H9 (cell line): ENCODE data around the gene PCSK1. TPM values are rescaled to one million over a fixed set of nuclear protein-coding genes. Genes with fewer than 3 reads are reported as not detected.

Source experiments
- DNase-seq: peaks from one replicate; pipeline ENCODE4 v3.0.0-alpha.2; 2017
- H2AFZ ChIP-seq: one replicate; pipeline ENCODE4 v1.6.1; 2013; ENCODE audit warnings: mild to moderate bottlenecking, low read length, control low read depth, moderate library complexity
- H2AK5ac ChIP-seq: 2 replicates; pipeline ENCODE4 v1.6.1; 2013; ENCODE audit warnings: low read length, control low read depth, mixed read lengths; ENCODE audit not compliant: insufficient read length
- H2BK120ac ChIP-seq: one replicate; pipeline ENCODE4 v1.6.1; 2013; ENCODE audit warnings: low read depth, mild to moderate bottlenecking, low read length, control low read depth, inconsistent platforms; ENCODE audit not compliant: poor library complexity, severe bottlenecking
- H2BK12ac ChIP-seq: 2 replicates; pipeline ENCODE4 v1.6.1; 2013; ENCODE audit warnings: low read length, control low read depth, mixed read lengths, low read depth; ENCODE audit not compliant: insufficient read length
- H2BK15ac ChIP-seq: 2 replicates; pipeline ENCODE4 v1.6.1; 2013; ENCODE audit warnings: low read depth, low read length, control low read depth
- H2BK20ac ChIP-seq: one replicate; pipeline ENCODE4 v1.6.1; 2013; ENCODE audit warnings: low read depth, mild to moderate bottlenecking, low read length, control low read depth, inconsistent platforms; ENCODE audit not compliant: poor library complexity, severe bottlenecking
- H2BK5ac ChIP-seq: 2 replicates; pipeline ENCODE4 v1.6.1; 2013; ENCODE audit warnings: low read length, control low read depth, mixed read lengths; ENCODE audit not compliant: insufficient read length
- H3K14ac ChIP-seq: 2 replicates; pipeline ENCODE4 v1.6.1; 2013; ENCODE audit warnings: low read length, control low read depth; ENCODE audit not compliant: insufficient read depth
- H3K18ac ChIP-seq: 2 replicates; pipeline ENCODE4 v1.6.1; 2013; ENCODE audit warnings: low read depth, mild to moderate bottlenecking, mixed read lengths, low read length, control low read depth; ENCODE audit not compliant: insufficient read length
- H3K23ac ChIP-seq: 2 replicates; pipeline ENCODE4 v1.6.1; 2013; ENCODE audit warnings: low read length, control low read depth, mixed read lengths, low read depth; ENCODE audit not compliant: insufficient read length
- H3K23me2 ChIP-seq: 2 replicates; pipeline ENCODE4 v1.6.1; 2013; ENCODE audit warnings: low read depth, mild to moderate bottlenecking, mixed read lengths, low read length, control low read depth; ENCODE audit not compliant: insufficient read length, poor library complexity, severe bottlenecking
- H3K27ac ChIP-seq: 2 replicates; pipeline ENCODE4 v1.5.1; 2013; ENCODE audit warnings: low read length, control low read depth, mixed read lengths, low read depth; ENCODE audit not compliant: insufficient read length
- H3K27me3 ChIP-seq: 2 replicates; pipeline ENCODE4 v1.6.1; 2013; ENCODE audit warnings: low read length, control low read depth, inconsistent platforms; ENCODE audit not compliant: insufficient read depth
- H3K4ac ChIP-seq: 2 replicates; pipeline ENCODE4 v1.6.1; 2013; ENCODE audit warnings: low read depth, mild to moderate bottlenecking, control low read depth, inconsistent platforms, low read length, moderate library complexity
- H3K4me1 ChIP-seq: 2 replicates; pipeline ENCODE4 v1.6.1; 2013; ENCODE audit warnings: low read length, control low read depth, inconsistent platforms; ENCODE audit not compliant: insufficient read depth
- H3K4me2 ChIP-seq: 2 replicates; pipeline ENCODE4 v1.6.1; 2013; ENCODE audit warnings: low read length, control low read depth, mixed read lengths; ENCODE audit not compliant: insufficient read length, insufficient read depth
- H3K56ac ChIP-seq: 2 replicates; pipeline ENCODE4 v1.6.1; 2013; ENCODE audit warnings: low read depth, mild to moderate bottlenecking, mixed read lengths, low read length, control low read depth; ENCODE audit not compliant: insufficient read length
- H3K79me1 ChIP-seq: 2 replicates; pipeline ENCODE4 v1.6.1; 2013; ENCODE audit warnings: low read depth, mild to moderate bottlenecking, moderate library complexity, low read length, control low read depth, inconsistent platforms; ENCODE audit not compliant: insufficient read depth, poor library complexity, severe bottlenecking
- H3K79me2 ChIP-seq: 2 replicates; pipeline ENCODE4 v1.6.1; 2013; ENCODE audit warnings: low read length, control low read depth, inconsistent platforms; ENCODE audit not compliant: insufficient read depth
- H3K9ac ChIP-seq: 2 replicates; pipeline ENCODE4 v1.6.1; 2013; ENCODE audit warnings: low read length, control low read depth, mixed read lengths; ENCODE audit not compliant: insufficient read length; ENCODE audit errors: extremely low read depth
- H3K9me3 ChIP-seq: one replicate; pipeline ENCODE4 v1.6.1; 2013; ENCODE audit warnings: low read depth, low read length, inconsistent platforms; ENCODE audit not compliant: control insufficient read depth
- H3T11ph ChIP-seq: one replicate; pipeline ENCODE4 v1.6.1; 2013; ENCODE audit warnings: mild to moderate bottlenecking, low read length, control low read depth, inconsistent platforms
- H4K20me1 ChIP-seq: one replicate; pipeline ENCODE4 v1.6.1; 2013; ENCODE audit not compliant: control insufficient read depth, insufficient read length, insufficient read depth
- H4K5ac ChIP-seq: 2 replicates; pipeline ENCODE4 v1.6.1; 2013; ENCODE audit warnings: low read depth, mild to moderate bottlenecking, mixed read lengths, low read length, control low read depth; ENCODE audit not compliant: insufficient read length
- H4K8ac ChIP-seq: replicated peaks from 2 replicates; pipeline ENCODE4 v1.6.1; 2013; ENCODE audit warnings: low read length, control low read depth, mixed read lengths, low read depth; ENCODE audit not compliant: insufficient read length
- H4K91ac ChIP-seq: 2 replicates; pipeline ENCODE4 v1.6.1; 2013; ENCODE audit warnings: low read depth, mild to moderate bottlenecking, moderate library complexity, mixed read lengths, low read length, control low read depth; ENCODE audit not compliant: insufficient read length
- H3K27ac Mint-ChIP-seq, 3 experiments: 2 replicates in 2 of 3; 3 replicates in 1 of 3; pipeline ENCODE4 v1.8.0; 2020 to 2021; ENCODE audit warnings: mixed read lengths in 3 of 3, mild to moderate bottlenecking in 1 of 3, moderate library complexity in 1 of 3
- H3K27me3 Mint-ChIP-seq: 2 replicates; pipeline ENCODE4 v1.8.0; 2021; ENCODE audit warnings: low read depth, mild to moderate bottlenecking, moderate library complexity, mixed read lengths
- H3K36me3 Mint-ChIP-seq, 3 experiments: 2 replicates in 2 of 3; 3 replicates in 1 of 3; pipeline ENCODE4 v1.8.0; 2020 to 2021; ENCODE audit warnings: low read depth in 3 of 3, mixed read lengths in 3 of 3; ENCODE audit not compliant: insufficient read depth in 1 of 3
- H3K4me1 Mint-ChIP-seq, 2 experiments: 2 replicates each; pipeline ENCODE4 v1.8.0; 2020; ENCODE audit warnings: mixed read lengths in 2 of 2
- H3K4me3 Mint-ChIP-seq, 2 experiments: 2 replicates in 1 of 2; 3 replicates in 1 of 2; pipeline ENCODE4 v1.8.0; 2020 to 2021; ENCODE audit warnings: mild to moderate bottlenecking in 2 of 2, mixed read lengths in 2 of 2, moderate library complexity in 1 of 2
- H3K9me3 Mint-ChIP-seq, 2 experiments: 2 replicates in 1 of 2; 3 replicates in 1 of 2; pipeline ENCODE4 v1.8.0; 2020; ENCODE audit warnings: mild to moderate bottlenecking in 2 of 2, mixed read lengths in 2 of 2, moderate library complexity in 1 of 2
- WGBS: extraction: QIAGEN DNeasy Blood & Tissue Kit; methylation state at CpG from one replicate; pipeline ENCODE4 v1.1.7; 2013; ENCODE audit warnings: missing lambda C conversion rate, low lambda C conversion rate, mixed read lengths; ENCODE audit not compliant: insufficient read length; ENCODE audit errors: extremely low coverage; 5-methylcytosine and 5-hydroxymethylcytosine counted together
- total RNA-seq: library from RNA; stranded (reverse); gene quantifications from 2 replicates; pipeline ENCODE4 v1.2.1, GENCODE V29; 2021
- TF ChIP-seq, protein P1 (sequence below): fragments of 200-600 bp; sonication (generic); conservative IDR thresholded peaks from 3 replicates; pipeline ENCODE4 v1.8.0; 2021; ENCODE audit warnings: antibody characterized with exemption, mild to moderate bottlenecking

Gene PCSK1
- total RNA-seq, 1 experiment from 2014 or later: 2.9 TPM

DNA sequence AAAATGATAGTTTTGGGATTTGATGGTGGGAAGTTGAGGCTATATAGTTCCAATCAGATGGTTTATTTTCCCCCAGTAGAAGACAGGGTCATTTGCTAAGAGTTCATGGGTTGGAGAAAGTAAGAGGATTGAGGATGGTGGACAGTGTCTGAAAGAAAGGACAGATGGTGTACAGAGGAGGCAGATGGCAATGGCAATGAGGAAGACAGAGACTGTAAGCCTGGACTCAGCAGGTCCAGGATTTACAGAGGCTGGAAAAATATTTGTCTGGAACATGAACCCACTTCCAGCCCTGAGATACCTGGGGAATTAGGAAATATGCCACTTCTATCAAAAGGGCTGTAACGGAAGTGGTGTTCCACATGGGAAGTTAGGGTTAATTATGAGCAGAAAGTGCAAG, 84.5 kb downstream of the PCSK1 start:
- H3K27ac Mint-ChIP-seq: no peak overlapping the region
- no peaks in the 10 kb centered on the region for H3K27me3 ChIP-seq

More for the DNA sequence above, 84.5 kb downstream of the PCSK1 start:
- TF ChIP-seq, protein P1, sequence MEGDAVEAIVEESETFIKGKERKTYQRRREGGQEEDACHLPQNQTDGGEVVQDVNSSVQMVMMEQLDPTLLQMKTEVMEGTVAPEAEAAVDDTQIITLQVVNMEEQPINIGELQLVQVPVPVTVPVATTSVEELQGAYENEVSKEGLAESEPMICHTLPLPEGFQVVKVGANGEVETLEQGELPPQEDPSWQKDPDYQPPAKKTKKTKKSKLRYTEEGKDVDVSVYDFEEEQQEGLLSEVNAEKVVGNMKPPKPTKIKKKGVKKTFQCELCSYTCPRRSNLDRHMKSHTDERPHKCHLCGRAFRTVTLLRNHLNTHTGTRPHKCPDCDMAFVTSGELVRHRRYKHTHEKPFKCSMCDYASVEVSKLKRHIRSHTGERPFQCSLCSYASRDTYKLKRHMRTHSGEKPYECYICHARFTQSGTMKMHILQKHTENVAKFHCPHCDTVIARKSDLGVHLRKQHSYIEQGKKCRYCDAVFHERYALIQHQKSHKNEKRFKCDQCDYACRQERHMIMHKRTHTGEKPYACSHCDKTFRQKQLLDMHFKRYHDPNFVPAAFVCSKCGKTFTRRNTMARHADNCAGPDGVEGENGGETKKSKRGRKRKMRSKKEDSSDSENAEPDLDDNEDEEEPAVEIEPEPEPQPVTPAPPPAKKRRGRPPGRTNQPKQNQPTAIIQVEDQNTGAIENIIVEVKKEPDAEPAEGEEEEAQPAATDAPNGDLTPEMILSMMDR: no peak
- Histone ChIP-seq H3K23me2 (no peaks in the 10 kb centered on the region), H3K27ac (no peak overlapping the region), H3K23ac (no peak overlapping the region), H2BK20ac (no peak overlapping the region), H3T11ph (no peak overlapping the region), H3K9ac (no peak overlapping the region), H3K56ac (no peak overlapping the region), H3K9me3 (no peaks in the 10 kb centered on the region), H2BK12ac (no peak overlapping the region), H3K79me1 (no peaks in the 10 kb centered on the region), H2AFZ (no peak overlapping the region), H4K5ac (no peak overlapping the region), H2BK15ac (no peak overlapping the region), H4K91ac (no peak overlapping the region), H3K4ac (no peak overlapping the region), H2AK5ac (no peak overlapping the region), H3K4me1 (no peaks in the 10 kb centered on the region), H2BK120ac (no peak overlapping the region), H4K20me1 (no peaks in the 10 kb centered on the region), H3K18ac (no peak overlapping the region), H3K4me2 (no peak overlapping the region), H4K8ac (no peak overlapping the region), H3K14ac (no peak overlapping the region), H3K79me2 (no peaks in the 10 kb centered on the region), H2BK5ac (no peak overlapping the region)
- Mint-ChIP-seq H3K27me3 (no peaks in the 10 kb centered on the region), H3K36me3 (no peaks in the 10 kb centered on the region), H3K9me3 (no peaks in the 10 kb centered on the region), H3K4me1 (no peaks in the 10 kb centered on the region), H3K4me3 (no peak overlapping the region)
- DNase-seq: no peak
- no CpG with 5 or more reads among the region's 1 CpG for WGBS
